ENCODE data around the gene PPP1R15A.
"Not testable (repeated sequence)": the region's sequence is repeated elsewhere in the genome, so short reads cannot be mapped to it uniquely, and the experiment has no call there.

The PPP1R15A gene

DNA sequence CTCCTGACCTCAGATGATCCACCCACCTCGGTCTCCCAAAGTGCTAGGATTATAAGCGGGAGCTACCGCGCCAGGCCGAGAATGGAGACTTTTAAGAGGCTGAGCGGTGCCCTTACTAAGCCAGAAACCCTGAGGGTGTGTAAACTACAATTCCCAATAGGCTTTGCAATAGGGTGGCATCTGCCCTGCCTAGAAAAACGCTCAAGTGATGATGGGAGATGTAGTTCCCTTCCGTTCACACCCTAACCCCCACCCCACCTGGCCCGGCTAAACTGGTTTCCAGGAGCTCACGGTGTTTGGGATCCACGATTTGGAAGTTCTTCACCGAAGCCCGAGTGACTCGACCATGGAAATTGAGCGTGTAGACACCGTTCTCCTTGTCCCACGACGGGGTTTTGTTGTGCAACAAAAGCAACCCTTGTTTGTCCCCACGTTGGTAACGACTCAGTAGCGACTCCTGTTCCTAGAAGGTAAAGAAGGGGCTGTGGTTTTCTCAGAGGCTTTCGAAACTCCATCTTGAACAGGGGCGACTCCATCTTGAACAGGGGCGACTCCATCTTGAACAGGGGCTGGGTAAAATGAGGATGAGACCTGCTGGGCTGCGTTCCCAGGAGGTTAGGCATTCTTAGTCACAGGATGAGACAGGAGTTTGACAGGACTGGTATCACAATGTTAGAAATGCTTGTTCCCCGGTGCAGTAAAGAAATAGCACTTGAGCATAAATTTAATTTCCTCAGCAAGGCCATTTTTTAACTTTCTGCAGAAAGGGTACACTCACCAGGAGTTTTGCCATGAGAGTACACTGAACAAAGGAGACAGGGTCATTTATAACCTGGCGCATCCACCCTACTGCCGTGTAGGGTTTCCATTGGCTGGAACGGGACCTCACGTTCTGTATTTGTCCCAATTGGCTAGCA, 9.8 kb downstream of the PPP1R15A start:
- ATAC-seq (ENCODE audit: low read depth), result peak; percentile 48
- no peak for DNase-seq (ENCODE audit: low spot score in 2 of 2)
- H3K4me3 Mint-ChIP-seq, result no peak overlapping the region
- peaks cover 5% of the 10 kb centered on the region for H3K36me3 Mint-ChIP-seq
- H3K27me3 Mint-ChIP-seq, result no peaks in the 10 kb centered on the region
- peaks cover 8% of the 10 kb centered on the region for H3K4me1 Mint-ChIP-seq
- H3K9me3 Mint-ChIP-seq, result no peaks in the 10 kb centered on the region
- H3K27ac Mint-ChIP-seq, result no peak overlapping the region

DNA sequence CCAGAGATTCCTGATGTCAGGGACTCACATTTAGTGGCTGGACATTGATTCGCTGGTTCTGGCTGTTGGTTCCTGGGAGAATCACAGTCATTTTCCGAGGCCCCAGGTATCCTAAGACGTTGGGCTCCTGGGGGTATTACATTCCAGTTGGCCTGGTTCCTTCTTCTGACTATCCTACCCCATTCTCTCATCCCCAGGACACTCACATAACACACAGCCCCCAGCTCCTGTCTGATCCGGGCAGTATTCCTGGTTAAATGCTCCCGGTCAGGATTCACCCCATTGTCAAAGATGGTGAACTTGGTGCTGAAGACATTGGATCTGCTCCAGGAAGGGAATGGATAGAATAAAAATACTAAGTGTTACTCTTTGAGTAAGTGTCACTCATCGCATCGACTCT, 11.5 kb downstream of the PPP1R15A start:
- no peaks in the 10 kb centered on the region for H3K36me3 Mint-ChIP-seq
- H3K4me1 Mint-ChIP-seq, result peaks cover 8% of the 10 kb centered on the region
- DNase-seq (ENCODE audit: low spot score in 2 of 2) (no peak), ATAC-seq (ENCODE audit: low read depth) (no peak)
- no peak overlapping the region for H3K27ac Mint-ChIP-seq
- no peaks in the 10 kb centered on the region for H3K27me3 Mint-ChIP-seq
- no peaks in the 10 kb centered on the region for H3K9me3 Mint-ChIP-seq
- no peak overlapping the region for H3K4me3 Mint-ChIP-seq

DNA sequence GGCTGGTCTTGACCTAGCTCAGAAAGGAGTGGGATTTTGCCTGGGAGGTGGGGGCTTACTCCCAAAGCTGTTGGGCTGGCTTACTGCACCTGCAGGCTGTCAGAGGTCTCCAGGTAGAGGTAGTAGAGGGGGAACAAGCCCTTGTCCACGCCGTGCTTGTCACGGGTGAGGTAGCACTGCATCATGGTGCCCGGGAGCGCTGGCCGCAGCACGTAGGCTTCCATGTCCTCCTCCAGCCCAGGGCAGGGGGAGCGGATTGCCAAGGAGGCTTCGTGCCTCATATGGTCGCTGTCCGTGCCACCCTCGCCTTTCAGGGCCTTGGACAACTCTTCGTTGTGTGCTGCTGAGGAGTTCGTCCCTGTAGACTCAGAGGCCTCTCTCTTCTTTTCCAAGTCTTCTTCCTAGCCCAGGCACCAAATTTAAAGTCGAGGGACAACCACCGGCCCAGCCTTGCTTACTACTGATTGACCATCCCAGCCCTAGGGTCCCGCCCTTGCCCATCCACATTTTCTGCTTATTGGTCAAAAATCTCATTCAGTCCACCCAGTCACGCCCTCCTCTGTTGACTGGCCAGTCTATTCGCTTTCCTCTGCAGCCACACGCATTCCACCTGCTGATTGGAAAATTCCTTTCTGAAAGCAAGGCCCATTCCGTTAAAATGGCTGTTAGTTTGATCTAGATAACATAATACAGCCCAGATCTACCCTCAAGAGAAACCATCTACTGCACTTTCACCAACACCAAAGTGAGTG, 15.8 kb downstream of the PPP1R15A start:
- Mint-ChIP-seq H3K9me3 (no peaks in the 10 kb centered on the region), H3K4me1 (peaks cover 15% of the 10 kb centered on the region), H3K36me3 (no peaks in the 10 kb centered on the region), H3K4me3 (no peak overlapping the region), H3K27ac (no peak overlapping the region), H3K27me3 (no peaks in the 10 kb centered on the region)
- no peak for DNase-seq (ENCODE audit: low spot score in 2 of 2)
- ATAC-seq (ENCODE audit: low read depth), result no peak

DNA sequence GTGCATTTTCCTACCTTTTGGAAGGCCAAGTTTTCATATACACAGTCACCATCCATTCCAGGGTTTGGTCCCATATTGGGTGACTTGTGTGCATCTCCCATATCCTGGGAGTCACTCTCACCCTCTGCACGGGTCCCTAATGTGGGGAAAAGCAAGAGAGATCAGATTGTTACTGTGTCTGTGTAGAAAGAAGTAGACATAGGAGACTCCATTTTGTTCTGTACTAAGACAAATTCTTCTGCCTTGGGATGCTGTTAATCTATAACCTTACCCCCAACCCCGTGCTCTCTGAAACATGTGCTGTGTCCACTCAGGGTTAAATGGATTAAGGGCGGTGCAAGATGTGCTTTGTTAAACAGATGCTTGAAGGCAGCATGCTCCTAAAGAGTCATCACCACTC, 17.3 kb downstream of the PPP1R15A start:
- not testable (repeated sequence) for H3K36me3 Mint-ChIP-seq; DNase-seq (ENCODE audit: low spot score in 2 of 2); H3K27ac Mint-ChIP-seq; ATAC-seq (ENCODE audit: low read depth); H3K27me3 Mint-ChIP-seq; H3K9me3 Mint-ChIP-seq; H3K4me3 Mint-ChIP-seq
- H3K4me1 Mint-ChIP-seq, result peaks cover 15% of the 10 kb centered on the region

DNA sequence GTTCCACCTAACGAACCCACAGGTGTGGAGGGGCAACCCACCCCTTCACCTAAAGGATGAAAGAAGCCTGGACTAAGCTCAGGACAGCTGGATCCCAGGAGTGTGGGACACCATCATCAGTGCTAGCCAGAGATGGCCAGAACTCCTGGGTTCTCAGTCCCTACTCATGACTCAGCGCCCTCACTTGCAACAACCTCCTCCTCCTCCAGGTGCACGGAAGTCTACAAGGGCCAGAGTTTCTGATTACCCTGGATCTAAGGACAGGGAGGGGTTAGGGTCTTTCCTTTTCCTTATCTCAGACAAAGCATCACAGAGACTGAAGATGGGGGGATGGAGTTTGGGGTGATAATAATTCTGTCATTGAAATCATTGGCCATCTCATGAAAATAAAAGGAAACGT, 18.3 kb downstream of the PPP1R15A start:
- ATAC-seq (ENCODE audit: low read depth), result no peak
- H3K4me3 Mint-ChIP-seq, result peak overlapping the region; percentile 15
- H3K27ac Mint-ChIP-seq, result no peak overlapping the region
- H3K36me3 Mint-ChIP-seq, result no peaks in the 10 kb centered on the region
- H3K27me3 Mint-ChIP-seq, result peaks cover 7% of the 10 kb centered on the region
- no peak for DNase-seq (ENCODE audit: low spot score in 2 of 2)
- H3K4me1 Mint-ChIP-seq, result peaks cover 17% of the 10 kb centered on the region
- H3K9me3 Mint-ChIP-seq, result no peaks in the 10 kb centered on the region

DNA sequence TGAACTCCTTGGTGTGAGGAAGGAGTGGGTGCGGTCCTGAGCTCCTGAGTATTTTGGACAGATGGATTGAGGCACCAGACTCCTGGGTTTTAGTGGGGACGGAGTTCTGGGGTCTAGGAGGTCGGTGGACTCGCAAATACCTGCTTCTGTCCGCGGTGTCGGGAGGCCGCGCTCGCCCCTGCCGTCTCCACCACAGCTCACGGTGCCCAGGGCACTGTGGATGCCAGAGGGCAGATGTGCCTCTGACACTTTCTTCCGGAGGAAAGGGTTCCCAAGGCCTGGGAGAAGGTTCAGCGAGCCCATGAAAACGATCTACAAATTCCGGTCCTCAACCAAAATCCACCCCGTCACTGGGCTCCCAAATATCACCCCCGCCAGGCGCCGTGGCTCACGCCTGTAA, 23.0 kb downstream of the PPP1R15A start:
- DNase-seq (ENCODE audit: low spot score in 2 of 2), result no peak
- no peaks in the 10 kb centered on the region for H3K9me3 Mint-ChIP-seq
- peaks cover 23% of the 10 kb centered on the region for H3K4me1 Mint-ChIP-seq
- no peak overlapping the region for H3K27ac Mint-ChIP-seq
- ATAC-seq (ENCODE audit: low read depth), result no peak
- peaks cover 11% of the 10 kb centered on the region for H3K27me3 Mint-ChIP-seq
- H3K36me3 Mint-ChIP-seq, result no peaks in the 10 kb centered on the region
- H3K4me3 Mint-ChIP-seq, result no peak overlapping the region

DNA sequence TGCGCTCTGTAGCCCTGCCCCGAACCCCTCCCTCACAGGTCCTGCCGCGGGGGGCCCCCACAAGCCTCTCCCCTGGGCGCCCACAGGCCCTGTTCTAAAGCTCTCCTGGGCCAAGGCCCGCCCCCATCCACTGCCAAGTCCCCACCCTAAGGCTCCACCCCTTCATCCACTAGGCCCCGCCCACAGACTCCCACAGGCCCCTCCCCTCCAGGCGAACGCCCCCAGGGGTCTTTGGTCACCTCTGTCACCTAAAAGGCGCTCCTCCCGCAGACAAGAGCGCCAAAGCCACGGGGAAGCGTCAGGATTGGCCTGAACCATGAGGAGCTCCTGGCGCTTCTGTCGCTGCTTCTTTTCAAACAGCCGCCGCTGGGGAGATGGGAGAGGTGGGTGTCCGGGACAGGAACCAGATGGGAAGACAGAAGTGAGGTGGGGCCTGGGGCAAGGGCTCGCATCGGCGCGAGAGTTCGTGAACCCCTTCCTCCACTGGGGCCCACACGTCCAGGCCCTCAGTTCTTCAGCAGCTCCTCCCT, 24.0 kb downstream of the PPP1R15A start:
- H3K36me3 Mint-ChIP-seq, result no peaks in the 10 kb centered on the region
- H3K27ac Mint-ChIP-seq, result no peak overlapping the region
- H3K27me3 Mint-ChIP-seq, result peaks cover 11% of the 10 kb centered on the region
- no peak for ATAC-seq (ENCODE audit: low read depth)
- no peak for DNase-seq (ENCODE audit: low spot score in 2 of 2)
- H3K9me3 Mint-ChIP-seq, result no peaks in the 10 kb centered on the region
- peaks cover 21% of the 10 kb centered on the region for H3K4me1 Mint-ChIP-seq
- peak overlapping the region; percentile 70 for H3K4me3 Mint-ChIP-seq

DNA sequence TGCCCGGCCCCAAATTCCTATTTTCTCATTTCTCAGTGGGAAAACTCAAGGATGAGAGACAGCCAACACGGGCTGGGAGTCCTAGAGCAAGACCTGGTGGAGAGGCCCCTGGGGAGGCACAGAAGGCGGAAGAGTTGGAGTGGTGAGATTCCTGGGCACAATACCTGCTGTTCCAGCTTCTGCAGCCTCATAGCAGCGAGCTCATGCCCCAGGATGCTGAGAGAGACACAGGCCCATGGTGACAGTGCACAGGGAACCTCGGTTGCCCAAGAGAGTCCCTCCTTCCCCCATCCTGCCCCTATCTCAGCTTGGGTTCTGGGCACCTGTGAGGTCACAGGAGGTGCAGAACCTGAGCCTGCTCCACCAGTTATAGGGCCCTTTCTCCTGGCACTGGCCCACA, 25.0 kb downstream of the PPP1R15A start:
- Mint-ChIP-seq H3K4me1 (peaks cover 16% of the 10 kb centered on the region), H3K9me3 (no peaks in the 10 kb centered on the region), H3K36me3 (peaks cover 3% of the 10 kb centered on the region), H3K4me3 (no peak overlapping the region), H3K27ac (no peak overlapping the region), H3K27me3 (peaks cover 11% of the 10 kb centered on the region)
- ATAC-seq (ENCODE audit: low read depth) (no peak), DNase-seq (ENCODE audit: low spot score in 2 of 2) (no peak)

DNA sequence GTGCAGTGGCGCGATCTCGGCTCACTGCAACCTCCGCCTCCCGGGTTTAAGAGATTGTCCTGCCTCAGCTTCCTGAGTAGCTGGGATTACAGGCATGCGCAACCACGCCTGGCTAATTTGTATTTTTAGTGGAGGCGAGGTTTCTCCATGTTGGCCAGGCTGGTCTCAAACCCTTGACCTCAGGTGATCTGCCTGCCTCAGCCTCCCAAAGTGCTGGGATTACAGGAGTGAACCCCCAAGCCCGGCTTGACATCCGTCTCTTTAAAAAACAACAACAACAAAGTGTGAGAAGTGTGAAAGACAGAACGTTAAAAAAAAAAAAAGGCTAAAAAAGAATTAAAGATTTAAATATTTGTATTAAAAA, 27.1 kb downstream of the PPP1R15A start:
- not testable (repeated sequence) for H3K9me3 Mint-ChIP-seq; DNase-seq (ENCODE audit: low spot score in 2 of 2); H3K27ac Mint-ChIP-seq; H3K27me3 Mint-ChIP-seq; H3K36me3 Mint-ChIP-seq; ATAC-seq (ENCODE audit: low read depth)
- Mint-ChIP-seq H3K4me3 (peak overlapping the region; percentile 96), H3K4me1 (peaks cover 24% of the 10 kb centered on the region)

DNA sequence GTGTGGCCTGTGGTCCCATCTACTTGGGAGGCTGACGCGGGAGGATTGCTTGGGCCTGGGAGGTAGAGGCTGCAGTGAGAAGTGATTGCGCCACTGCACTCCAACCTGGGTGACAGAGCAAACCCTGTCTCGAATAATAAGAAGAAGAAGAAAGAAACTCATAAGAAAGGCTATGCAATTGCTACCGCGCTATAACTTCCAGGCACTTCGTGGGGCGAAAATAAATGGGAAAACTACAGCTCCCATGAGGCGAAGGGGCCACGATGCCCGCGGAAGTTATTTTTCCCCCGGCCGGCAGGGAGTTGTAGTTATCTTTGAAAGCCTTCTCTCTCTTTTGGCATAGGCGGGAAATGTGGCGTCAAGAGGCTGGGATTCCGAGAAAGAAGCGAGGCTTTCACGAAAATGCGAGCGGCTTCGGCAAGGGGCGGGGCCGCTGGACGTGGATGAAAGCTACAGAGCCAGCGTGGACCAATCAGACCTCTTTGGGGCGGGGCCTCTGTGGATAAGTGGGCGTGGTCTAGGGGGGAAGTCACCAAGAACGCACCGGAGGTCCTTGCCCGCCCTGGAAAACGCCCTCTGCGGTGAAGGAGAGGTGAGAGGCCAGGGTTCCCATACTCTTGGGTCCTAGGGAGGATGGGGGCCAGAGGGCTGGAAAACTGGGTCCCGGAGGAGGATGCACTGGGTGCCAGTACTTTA, 27.7 kb downstream of the PPP1R15A start, which contains the start of gene NUCB1:
NUCB1 (plus strand) TSS at position 532 of the 696 bp plus-strand sequence. CDS start 485 bp downstream, outside the sequence.
- peak within 1 kb of the TSS; percentile 92 for H3K27ac Mint-ChIP-seq
- peaks cover 13% of the 10 kb centered on the region for H3K36me3 Mint-ChIP-seq
- peaks cover 21% of the 10 kb centered on the region for H3K4me1 Mint-ChIP-seq
- peak within 1 kb of the TSS; percentile 96 for H3K4me3 Mint-ChIP-seq
- no peaks in the 10 kb centered on the region for H3K9me3 Mint-ChIP-seq
- peaks cover 6% of the 10 kb centered on the region for H3K27me3 Mint-ChIP-seq
- peak; percentile 99 for ATAC-seq (ENCODE audit: low read depth)
- DNase-seq (ENCODE audit: low spot score in 2 of 2), result peak; percentile 92 to 97

DNA sequence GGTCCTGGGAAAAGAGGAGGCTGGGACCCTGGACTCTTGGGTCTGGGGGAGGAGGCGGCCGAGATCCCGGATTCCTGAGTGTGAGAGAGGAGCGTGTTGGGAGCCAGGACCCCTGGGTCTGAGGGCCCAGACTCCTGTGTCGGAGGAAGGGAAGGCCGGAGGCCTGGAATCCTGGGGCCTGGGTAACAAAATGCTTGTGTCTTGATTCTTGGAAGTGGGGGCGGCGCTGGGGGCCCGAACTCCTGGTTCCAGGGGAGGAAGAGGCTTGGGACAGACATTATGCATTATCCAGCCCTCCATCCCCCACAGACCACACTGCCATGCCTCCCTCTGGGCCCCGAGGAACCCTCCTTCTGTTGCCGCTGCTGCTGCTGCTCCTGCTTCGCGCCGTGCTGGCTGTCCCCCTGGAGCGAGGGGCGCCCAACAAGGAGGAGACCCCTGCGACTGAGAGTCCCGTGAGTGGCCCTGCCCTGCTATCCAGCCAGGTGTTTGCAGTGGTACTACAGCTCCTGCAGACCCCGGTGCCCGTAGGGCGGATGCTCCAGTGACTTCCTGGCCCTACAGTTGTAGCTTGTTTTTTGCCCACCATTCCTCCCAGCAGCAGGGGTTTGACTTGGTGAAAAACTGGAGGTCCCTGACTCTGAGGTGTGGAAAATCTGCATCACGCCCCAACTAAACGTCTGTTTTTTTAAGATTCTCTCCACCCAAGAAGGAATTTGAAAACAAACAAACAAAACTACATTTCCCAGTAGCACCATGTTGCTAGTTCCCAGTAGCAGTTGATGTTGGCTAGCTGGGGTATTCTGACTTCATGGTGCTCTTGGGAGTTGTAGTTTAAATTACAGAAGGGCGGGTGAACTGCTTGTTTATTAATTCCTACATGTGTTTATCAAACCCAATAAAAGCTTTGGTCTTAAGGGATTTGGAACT, 28.5 kb downstream of the PPP1R15A start:
- peaks cover 16% of the 10 kb centered on the region for H3K36me3 Mint-ChIP-seq
- H3K9me3 Mint-ChIP-seq, result no peaks in the 10 kb centered on the region
- peak overlapping the region; percentile 96 for H3K4me3 Mint-ChIP-seq
- DNase-seq (ENCODE audit: low spot score in 2 of 2), result no peak
- H3K27me3 Mint-ChIP-seq, result peaks cover 4% of the 10 kb centered on the region
- H3K27ac Mint-ChIP-seq, result peak overlapping the region; percentile 92
- H3K4me1 Mint-ChIP-seq, result peaks cover 21% of the 10 kb centered on the region
- no peak for ATAC-seq (ENCODE audit: low read depth)

DNA sequence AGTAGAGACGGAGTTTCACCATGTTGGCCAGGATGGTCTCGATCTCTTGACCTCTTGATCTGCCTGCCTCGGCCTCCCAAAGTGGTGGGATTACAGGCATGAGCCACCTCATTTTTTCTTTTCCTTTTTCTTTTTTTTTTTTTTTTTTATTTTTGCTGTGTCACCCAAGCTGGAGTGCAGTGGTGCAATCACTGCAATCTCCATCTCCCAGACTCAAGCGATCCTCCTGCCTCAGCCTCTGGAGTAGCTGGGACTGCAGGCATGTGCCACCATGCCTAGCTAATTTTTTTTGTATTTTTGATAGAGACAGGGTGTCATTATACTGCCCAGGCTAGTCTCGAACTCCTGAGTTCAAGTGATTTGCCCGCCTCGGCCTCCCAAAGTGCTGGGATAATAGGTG, 30.1 kb downstream of the PPP1R15A start:
- not testable (repeated sequence) for ATAC-seq (ENCODE audit: low read depth)
- peaks cover 20% of the 10 kb centered on the region for H3K36me3 Mint-ChIP-seq

DNA sequence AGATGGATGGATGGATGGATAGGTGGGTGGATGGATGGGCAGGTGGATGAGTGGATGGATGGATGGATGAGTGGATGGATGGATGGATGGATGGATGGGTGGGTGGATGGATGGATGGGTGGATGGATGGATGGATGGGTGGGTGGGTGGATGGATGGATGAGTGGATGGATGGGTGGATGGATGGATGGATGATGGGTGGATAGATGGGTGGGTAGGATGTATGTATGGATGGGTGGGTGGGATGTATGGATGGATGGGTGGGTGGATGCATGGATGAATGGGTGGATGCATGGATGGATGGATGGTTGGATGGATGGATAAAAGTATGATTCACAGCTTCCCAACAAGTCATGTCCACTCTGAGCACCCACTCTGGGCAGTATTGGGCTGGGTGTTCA, 31.6 kb downstream of the PPP1R15A start:
- H3K4me3 Mint-ChIP-seq; H3K9me3 Mint-ChIP-seq; H3K27me3 Mint-ChIP-seq; H3K27ac Mint-ChIP-seq; DNase-seq (ENCODE audit: low spot score in 2 of 2); ATAC-seq (ENCODE audit: low read depth): not testable (repeated sequence)
- Mint-ChIP-seq H3K4me1 (peaks cover 20% of the 10 kb centered on the region), H3K36me3 (peaks cover 29% of the 10 kb centered on the region)

More for the DNA sequence above, 30.1 kb downstream of the PPP1R15A start:
- not testable (repeated sequence) for H3K9me3 Mint-ChIP-seq; H3K4me3 Mint-ChIP-seq; DNase-seq (ENCODE audit: low spot score in 2 of 2); H3K27me3 Mint-ChIP-seq
- H3K4me1 Mint-ChIP-seq, result peaks cover 18% of the 10 kb centered on the region
- peak overlapping the region; percentile 41 for H3K27ac Mint-ChIP-seq
